ENCODE measurements around the gene UBTD2. TPM values are rescaled to one million over a fixed set of nuclear protein-coding genes. Genes with fewer than 3 reads are reported as not detected.

UBTD2 gene
- total and polyA plus RNA-seq, 10 of the 15 experiments (the other 5 are each of a cell fraction or from before 2014, with no cell fraction given), result 7.7 to 30.5 (median 19.4) TPM

GRCh38 chr5:172160506-172160905 lies 123.1 kb downstream of the UBTD2 start:
- ChIA-PET RAD21 (ENCODE audit: unreplicated experiment) (no interaction called here), POLR2A (interaction anchor here (0.5 to 2.6 kb wide), 2 partner anchors 13 to 19 kb away, joined by 5 to 17 read pairs; no protein-coding TSS in a partner anchor), CTCF (no interaction called here), SMC1A (ENCODE audit: uncharacterized antibody, unreplicated experiment) (interaction anchor here (5.3 kb wide), 1 partner anchor 14 kb away, joined by 29 read pairs; no protein-coding TSS in a partner anchor)
- Histone ChIP-seq H3K9me3 (replicated peaks; ENCODE audit: control insufficient read depth, insufficient read depth, low read length) (no peaks in the 10 kb centered on the region; the same call in 2 of the 3 replicates), H3K27me3 (replicated peaks in 1 of 2; ENCODE audit: control insufficient read depth in 2 of 2, insufficient read depth in 2 of 2, low read length in 1 of 2) (no peaks in the 10 kb centered on the region), H3K9ac (ENCODE audit: control insufficient read depth, insufficient read depth, low read length) (no peak overlapping the region), H3K36me3 (ENCODE audit: control insufficient read depth in 2 of 2, insufficient read depth in 2 of 2, low read length in 1 of 2) (peaks cover 13 to 19% of the 10 kb centered on the region in 2 experiments), H2AFZ (ENCODE audit: control insufficient read depth, low read depth, low read length) (no peak overlapping the region), H3K4me3 (no peak overlapping the region), H3K27ac (ENCODE audit: control insufficient read depth, insufficient read depth) (no peak overlapping the region), H3K4me2 (ENCODE audit: control insufficient read depth, insufficient read depth) (no peak overlapping the region), H3K79me2 (ENCODE audit: control insufficient read depth, insufficient read depth, low read length) (peaks cover 68% of the 10 kb centered on the region), H4K20me1 (ENCODE audit: control insufficient read depth, insufficient read depth) (peaks cover 11% of the 10 kb centered on the region), H3K4me1 (ENCODE audit: control insufficient read depth, insufficient read depth, low read length) (peaks cover 35% of the 10 kb centered on the region)
- no peak for ATAC-seq
- no peak for FAIRE-seq
- DNase-seq (ENCODE audit: low read depth, low spot score), result no peak
- intact Hi-C loops (cut with micrococcal nuclease; ENCODE audit: unreplicated experiment), result no loop called here
- in situ Hi-C loops (cut with MboI), result no loop called here
- WGBS (ENCODE audit: insufficient coverage, insufficient replicate concordance, low lambda C conversion rate, missing lambda C conversion rate), result 82% methylated on average over 9 of the region's 9 CpGs
- no TSS peak for BruUV-seq (replicated peaks)
- TF ChIP-seq MYB (IDR thresholded peaks at IDR 0.05; ENCODE audit: borderline replicate concordance, low read depth, low read length) (no peak), SRF (IDR thresholded peaks at IDR 0.05; ENCODE audit: low read depth in 2 of 2, low read length in 2 of 2) (no peak)

Small RNAs within 50 kb of the gene (small RNA-seq; reads per million reads assigned to genes)
- gene RF00191, result not detected

Other genes with a start within 250 kb of the UBTD2 start
- gene STK10, start 95.5 kb downstream of the UBTD2 start, total RNA-seq (2014; rRNA removed), result 55.8 and 57.4 TPM in 2 replicates
- gene STK10, start 95.5 kb downstream of the UBTD2 start, total RNA-seq (2014; rRNA removed; fragmentation: Illumina TruSeq; extraction: Trizol), result 46.1 and 46.9 TPM in 2 replicates
- 75.4 and 96.4 TPM in 2 replicates for gene STK10, start 95.5 kb downstream of the UBTD2 start, total RNA-seq (2021)
- 21.1 and 41.8 TPM in 2 replicates for gene STK10, start 95.5 kb downstream of the UBTD2 start, polyA plus RNA-seq (2011; rRNA removed)
- 33.6 and 53.2 TPM in 2 replicates for gene STK10, start 95.5 kb downstream of the UBTD2 start, polyA plus RNA-seq (2014; fragmentation: Illumina TruSeq; extraction: Trizol)
- gene STK10, start 95.5 kb downstream of the UBTD2 start, polyA plus RNA-seq (2014; fragmentation: Nextera tagmentation; extraction: Ambion mirVana), result 10 to 100 TPM; 14.2 to 20.4 TPM
- 48.1 and 53.0 TPM in 2 replicates for gene STK10, start 95.5 kb downstream of the UBTD2 start, polyA plus RNA-seq (2014; rRNA removed)
- gene STK10, start 95.5 kb downstream of the UBTD2 start, polyA plus RNA-seq (2016; fragmentation: Nextera tagmentation; extraction: Ambion mirVana), result 10 to 100 TPM; 54.9 to 55.3 TPM
- gene EFCAB9, start 89.6 kb downstream of the UBTD2 start, total RNA-seq (2014; rRNA removed), result not detected in 2 replicates
- not detected in 2 replicates for gene EFCAB9, start 89.6 kb downstream of the UBTD2 start, total RNA-seq (2014; rRNA removed; fragmentation: Illumina TruSeq; extraction: Trizol)
- gene EFCAB9, start 89.6 kb downstream of the UBTD2 start, total RNA-seq (2021), result not detected in 2 replicates
- not detected in 2 replicates for gene EFCAB9, start 89.6 kb downstream of the UBTD2 start, polyA plus RNA-seq (2011; rRNA removed)
- gene EFCAB9, start 89.6 kb downstream of the UBTD2 start, polyA plus RNA-seq (2014; fragmentation: Illumina TruSeq; extraction: Trizol), result not detected in 2 replicates
- not detected for gene EFCAB9, start 89.6 kb downstream of the UBTD2 start, polyA plus RNA-seq (2014; fragmentation: Nextera tagmentation; extraction: Ambion mirVana)
- not detected in 2 replicates for gene EFCAB9, start 89.6 kb downstream of the UBTD2 start, polyA plus RNA-seq (2014; rRNA removed)
- under 1 TPM in 1 of 2 experiments, not detected in 1; 0.73 TPM for gene EFCAB9, start 89.6 kb downstream of the UBTD2 start, polyA plus RNA-seq (2016; fragmentation: Nextera tagmentation; extraction: Ambion mirVana)
- gene SH3PXD2B, start 170.8 kb upstream of the UBTD2 start, total RNA-seq (2014; rRNA removed), result 0.38 and 0.73 TPM in 2 replicates
- 0.51 and 0.54 TPM in 2 replicates for gene SH3PXD2B, start 170.8 kb upstream of the UBTD2 start, total RNA-seq (2014; rRNA removed; fragmentation: Illumina TruSeq; extraction: Trizol)
- gene SH3PXD2B, start 170.8 kb upstream of the UBTD2 start, total RNA-seq (2021), result 1.5 and 1.6 TPM in 2 replicates
- gene SH3PXD2B, start 170.8 kb upstream of the UBTD2 start, polyA plus RNA-seq (2011; rRNA removed), result 0.05 and 0.09 TPM in 2 replicates
- 0.44 and 0.60 TPM in 2 replicates for gene SH3PXD2B, start 170.8 kb upstream of the UBTD2 start, polyA plus RNA-seq (2014; fragmentation: Illumina TruSeq; extraction: Trizol)
- under 1 TPM; 0.45 to 0.66 TPM for gene SH3PXD2B, start 170.8 kb upstream of the UBTD2 start, polyA plus RNA-seq (2014; fragmentation: Nextera tagmentation; extraction: Ambion mirVana)
- gene SH3PXD2B, start 170.8 kb upstream of the UBTD2 start, polyA plus RNA-seq (2014; rRNA removed), result 0.44 and 0.67 TPM in 2 replicates
- under 1 TPM; 0.42 to 0.43 TPM for gene SH3PXD2B, start 170.8 kb upstream of the UBTD2 start, polyA plus RNA-seq (2016; fragmentation: Nextera tagmentation; extraction: Ambion mirVana)